Measurements from ENCODE around the gene ICOS.
A peak's percentile ranks its signal among the peaks of the same experiment; 100 is the strongest.
"Not testable (repeated sequence)": the region's sequence is repeated elsewhere in the genome, so short reads cannot be mapped to it uniquely, and the experiment has no call there.

Gene ICOS

GRCh38 chr2:203916756-203917155 is 19.8 kb upstream of the ICOS start:
- no peak for DNase-seq (ENCODE audit: low spot score)

DNA sequence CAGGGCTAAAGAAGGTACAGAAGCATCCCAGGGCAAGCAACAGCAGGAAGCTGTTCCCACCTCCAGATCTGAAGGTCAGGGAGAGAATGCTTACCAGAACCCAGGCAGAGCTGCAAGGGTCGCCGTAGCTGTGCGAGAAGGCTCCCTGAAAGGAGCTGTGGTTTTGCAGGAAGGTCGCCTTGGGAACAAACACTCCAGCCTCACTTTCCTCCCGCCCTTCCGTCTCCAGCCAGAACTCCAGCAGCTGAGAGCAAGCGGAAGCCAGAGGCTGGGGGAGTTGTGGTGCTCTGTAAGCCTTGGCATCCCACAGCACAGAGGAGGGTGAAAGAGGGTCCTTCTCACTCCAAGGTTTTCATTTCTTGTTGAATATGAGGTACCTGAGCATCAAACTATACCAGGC is 18.3 kb upstream of the ICOS start:
- DNase-seq (ENCODE audit: low spot score) = peak; percentile 33

- DNase-seq (ENCODE audit: low spot score) = peak; percentile 26
Measured at GRCh38 chr2:203918839-203919238, 17.7 kb upstream of the ICOS start.

DNA sequence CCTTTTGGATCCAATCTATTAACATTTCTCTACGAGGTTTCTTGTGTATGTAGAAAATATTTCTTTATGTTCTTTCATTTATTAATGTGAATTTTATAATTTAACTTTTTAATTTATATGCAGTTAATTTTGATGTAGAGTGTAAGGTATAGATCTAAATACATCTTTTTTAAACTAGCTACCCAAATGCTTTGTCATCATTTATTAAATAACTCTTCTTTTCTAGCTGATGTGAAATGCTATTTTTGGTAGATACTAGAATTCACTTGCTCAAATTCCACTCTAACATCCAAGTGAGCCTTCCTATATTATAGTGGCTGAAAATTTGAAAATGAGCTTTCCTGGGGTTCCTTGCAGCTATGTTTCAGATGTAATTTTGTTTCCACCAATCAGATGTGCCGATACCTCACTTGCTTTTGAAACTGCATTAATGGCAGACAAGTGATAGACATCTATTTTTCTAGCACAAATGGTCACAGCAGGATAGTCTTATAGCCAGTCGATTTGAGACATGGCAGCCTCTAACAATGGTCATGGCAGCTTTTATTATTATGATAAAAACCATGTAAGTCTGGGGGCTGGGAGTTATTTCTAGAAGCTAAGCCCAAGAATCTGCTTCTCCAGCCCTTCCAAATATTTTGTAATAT is 10.9 kb upstream of the ICOS start:
- DNase-seq (ENCODE audit: low spot score) = no peak

- DNase-seq (ENCODE audit: low spot score) = peak; percentile 17
Measured at GRCh38 chr2:203928849-203929248, 7.7 kb upstream of the ICOS start.

GRCh38 chr2:203931262-203931661 is 5.3 kb upstream of the ICOS start:
- not testable (repeated sequence) for DNase-seq (ENCODE audit: low spot score)

GRCh38 chr2:203934041-203934492 is 2.5 kb upstream of the ICOS start:
- no peak for DNase-seq (ENCODE audit: low spot score)

DNA sequence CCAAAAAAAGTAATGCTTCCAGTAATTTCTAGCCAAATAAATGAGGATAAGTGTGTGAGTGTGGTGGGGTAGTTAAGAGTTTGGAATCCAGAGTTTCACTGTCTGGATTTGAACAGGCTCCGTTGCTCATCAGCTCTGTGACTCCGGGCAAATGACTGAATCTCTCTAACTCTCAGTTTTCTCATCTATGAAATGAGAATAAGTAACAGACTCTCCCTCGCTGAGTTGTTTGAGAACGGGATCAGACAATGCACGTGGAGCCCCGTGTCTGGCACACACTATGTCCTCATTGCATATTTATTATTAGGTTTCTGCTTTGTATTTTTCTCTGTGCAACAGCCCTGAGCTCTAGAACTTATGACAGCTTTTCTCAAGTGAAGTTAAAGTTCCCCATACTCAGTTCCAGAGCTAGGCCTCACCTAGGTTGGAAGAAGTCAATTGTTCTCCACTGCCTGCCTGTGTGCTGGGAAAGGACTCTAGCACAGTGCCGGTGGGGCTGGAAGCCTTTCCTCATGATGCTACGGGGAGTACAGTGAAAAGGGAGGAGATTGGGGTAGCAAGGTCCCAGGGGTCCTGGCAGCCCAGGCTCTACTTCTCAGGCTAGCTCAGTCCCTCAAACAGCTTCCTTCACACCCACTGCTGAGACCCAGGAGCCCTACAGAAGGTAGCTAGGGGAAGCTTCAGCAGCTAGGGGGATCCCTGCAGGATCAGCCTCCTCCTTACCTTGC is 1.7 kb upstream of the ICOS start:
- DNase-seq (ENCODE audit: low spot score) = no peak

- DNase-seq (ENCODE audit: low spot score) = no peak
Measured at GRCh38 chr2:203935568-203935967, 995 bp upstream of the ICOS start.

- no peak for DNase-seq (ENCODE audit: low spot score)
Measured at GRCh38 chr2:203936949-203937348, 386 bp downstream of the ICOS start.

GRCh38 chr2:203937788-203938187 is 1.2 kb downstream of the ICOS start:
- no peak for DNase-seq (ENCODE audit: low spot score)

- DNase-seq (ENCODE audit: low spot score) = no peak
Measured at GRCh38 chr2:203940039-203940438, 3.5 kb downstream of the ICOS start.

DNA sequence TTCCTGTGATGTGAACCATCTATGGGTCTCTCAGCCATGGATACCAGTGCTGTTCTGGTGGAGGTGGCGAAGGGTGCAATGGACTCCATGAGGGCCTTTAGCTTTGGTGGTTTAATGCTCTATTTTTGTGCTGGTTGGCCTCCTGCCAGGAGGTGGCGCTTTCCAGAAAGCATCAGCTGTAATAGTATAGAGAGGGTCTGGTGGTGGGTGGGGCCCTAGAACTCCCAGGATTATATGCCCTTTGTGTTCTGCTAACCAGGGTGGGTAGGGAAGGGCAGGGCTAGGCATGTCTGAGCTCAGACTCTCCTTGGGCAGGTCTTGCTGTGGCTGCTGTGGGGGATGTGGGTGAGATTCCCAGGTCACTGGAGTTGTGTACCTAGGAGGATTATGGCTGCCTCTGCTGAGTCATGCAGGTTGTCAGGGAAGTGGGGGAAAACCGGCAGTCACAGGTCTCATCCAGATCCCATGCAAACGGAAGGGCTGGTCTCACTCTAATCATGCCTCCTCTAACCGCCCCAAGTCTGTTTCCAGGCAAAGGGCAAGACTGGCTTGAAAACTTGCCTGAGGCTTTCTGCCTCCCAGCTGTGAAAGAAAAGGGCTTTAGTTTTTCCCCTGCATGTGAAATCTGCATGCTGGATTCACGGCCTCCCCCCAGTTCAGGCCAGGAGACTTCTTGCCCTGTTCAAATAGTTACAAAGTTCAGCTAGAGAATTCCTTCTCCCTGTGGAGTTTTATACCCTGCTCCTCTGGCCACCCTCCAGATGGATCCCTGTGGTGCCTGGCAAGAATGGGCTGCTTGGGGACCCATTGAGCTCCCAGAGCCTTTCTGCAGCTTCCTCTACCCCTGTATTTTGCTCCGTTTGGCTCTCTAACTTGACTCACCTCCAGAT is 7.2 kb downstream of the ICOS start:
- DNase-seq (ENCODE audit: low spot score) = not testable (repeated sequence)

GRCh38 chr2:203948733-203949132 is 12.2 kb downstream of the ICOS start:
- DNase-seq (ENCODE audit: low spot score) = no peak

GRCh38 chr2:203949228-203949627 is 12.7 kb downstream of the ICOS start:
- no peak for DNase-seq (ENCODE audit: low spot score)

- DNase-seq (ENCODE audit: low spot score) = no peak
Measured at GRCh38 chr2:203951366-203951902, 14.9 kb downstream of the ICOS start.

- DNase-seq (ENCODE audit: low spot score) = no peak
Measured at GRCh38 chr2:203959265-203959664, 22.7 kb downstream of the ICOS start.

DNA sequence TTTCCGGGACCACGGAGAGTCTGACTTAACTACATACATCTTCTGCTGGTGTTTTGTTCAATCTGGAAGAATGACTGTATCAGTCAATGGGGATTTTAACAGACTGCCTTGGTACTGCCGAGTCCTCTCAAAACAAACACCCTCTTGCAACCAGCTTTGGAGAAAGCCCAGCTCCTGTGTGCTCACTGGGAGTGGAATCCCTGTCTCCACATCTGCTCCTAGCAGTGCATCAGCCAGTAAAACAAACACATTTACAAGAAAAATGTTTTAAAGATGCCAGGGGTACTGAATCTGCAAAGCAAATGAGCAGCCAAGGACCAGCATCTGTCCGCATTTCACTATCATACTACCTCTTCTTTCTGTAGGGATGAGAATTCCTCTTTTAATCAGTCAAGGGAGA is 23.1 kb downstream of the ICOS start:
- no peak for DNase-seq (ENCODE audit: low spot score)

DNA sequence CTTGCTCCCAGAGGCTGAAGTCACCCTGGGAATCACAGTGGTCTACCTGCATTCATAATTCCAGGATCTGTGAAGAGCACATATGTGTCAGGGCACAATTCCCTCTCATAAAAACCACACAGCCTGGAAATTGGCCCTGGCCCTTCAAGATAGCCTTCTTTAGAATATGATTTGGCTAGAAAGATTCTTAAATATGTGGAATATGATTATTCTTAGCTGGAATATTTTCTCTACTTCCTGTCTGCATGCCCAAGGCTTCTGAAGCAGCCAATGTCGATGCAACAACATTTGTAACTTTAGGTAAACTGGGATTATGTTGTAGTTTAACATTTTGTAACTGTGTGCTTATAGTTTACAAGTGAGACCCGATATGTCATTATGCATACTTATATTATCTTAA is 24.2 kb downstream of the ICOS start:
- DNase-seq (ENCODE audit: low spot score) = no peak

GRCh38 chr2:203965190-203965589 is 28.6 kb downstream of the ICOS start:
- DNase-seq (ENCODE audit: low spot score) = not testable (repeated sequence)

GRCh38 chr2:203971251-203971650 is 34.7 kb downstream of the ICOS start:
- DNase-seq (ENCODE audit: low spot score) = no peak

DNA sequence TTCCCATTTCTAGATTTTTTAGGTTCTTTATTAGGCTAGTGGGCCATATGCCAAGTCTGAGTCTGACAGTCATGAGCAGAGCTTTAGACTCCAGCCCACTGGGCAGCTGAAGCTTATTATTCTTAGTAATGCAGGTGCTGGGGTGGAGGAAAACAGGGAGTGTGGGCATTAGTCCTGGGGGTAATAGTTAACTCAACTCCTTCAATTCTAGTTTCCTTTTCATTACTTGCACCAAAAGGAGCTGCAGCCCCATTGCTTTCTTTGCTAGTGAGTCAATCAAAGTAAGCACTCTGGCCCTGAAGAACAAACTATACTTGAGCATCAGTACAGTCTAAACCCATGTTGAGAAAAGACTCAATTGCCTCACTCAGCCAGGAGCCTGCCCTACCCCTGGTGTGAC is 35.5 kb downstream of the ICOS start:
- no peak for DNase-seq (ENCODE audit: low spot score)
